HG03571 (cell line): ENCODE measurements around the gene CEBPE.
"Not testable (repeated sequence)": the region's sequence is repeated elsewhere in the genome, so short reads cannot be mapped to it uniquely, and the experiment has no call there.

Experiments used
- ATAC-seq: cut with Tn5 transposase; IDR thresholded peaks from one replicate; pipeline ENCODE4 v1.9.1; 2021; ENCODE audit not compliant: unreplicated experiment

CEBPE gene

GRCh38 chr14:23123419-23123818 is 4.4 kb upstream of the CEBPE start:
- ATAC-seq: no peak

GRCh38 chr14:23122086-23122485 is 3.0 kb upstream of the CEBPE start:
- ATAC-seq: no peak

- ATAC-seq: no peak
Measured at GRCh38 chr14:23121361-23121771, 2.3 kb upstream of the CEBPE start.

GRCh38 chr14:23120541-23121251 is 1.6 kb upstream of the CEBPE start:
- ATAC-seq: peak; percentile 66

- no peak for ATAC-seq
Measured at GRCh38 chr14:23119363-23120327, 590 bp upstream of the CEBPE start.

GRCh38 chr14:23117371-23118020 is 1.6 kb downstream of the CEBPE start:
- ATAC-seq: no peak

GRCh38 chr14:23115918-23116317 is 3.1 kb downstream of the CEBPE start:
- no peak for ATAC-seq

GRCh38 chr14:23115039-23115731 is 3.9 kb downstream of the CEBPE start:
- ATAC-seq: no peak

- ATAC-seq: no peak
Measured at GRCh38 chr14:23114669-23115038, 4.4 kb downstream of the CEBPE start.

- no peak for ATAC-seq
Measured at GRCh38 chr14:23114120-23114458, 5.0 kb downstream of the CEBPE start.

GRCh38 chr14:23113431-23114119 is 5.5 kb downstream of the CEBPE start:
- no peak for ATAC-seq

- no peak for ATAC-seq
Measured at GRCh38 chr14:23112359-23113178, 6.5 kb downstream of the CEBPE start.

- ATAC-seq: no peak
Measured at GRCh38 chr14:23110579-23111365, 8.3 kb downstream of the CEBPE start.

GRCh38 chr14:23109769-23110168 is 9.3 kb downstream of the CEBPE start:
- no peak for ATAC-seq

- ATAC-seq: not testable (repeated sequence)
Measured at GRCh38 chr14:23108169-23108568, 10.9 kb downstream of the CEBPE start.

- ATAC-seq: not testable (repeated sequence)
Measured at GRCh38 chr14:23107620-23108019, 11.4 kb downstream of the CEBPE start.

- ATAC-seq: no peak
Measured at GRCh38 chr14:23106747-23107045, 12.4 kb downstream of the CEBPE start.

- ATAC-seq: no peak
Measured at GRCh38 chr14:23105348-23105824, 13.7 kb downstream of the CEBPE start.
